ENCODE data around the gene TCF20. TPM values are rescaled to one million over a fixed set of nuclear protein-coding genes. Genes with fewer than 3 reads are reported as not detected.

Gene TCF20
- total RNA-seq, 1 experiment from 2014 or later = 36.3 TPM

- DNase-seq (ENCODE audit: low read depth, low spot score) = no peak
- in situ Hi-C loops (cut with HindIII; ENCODE audit: low pct_unique_long_range_greater_than_20kb, low sequenced_read_pairs) = loop anchor here (25.0 kb wide), 1 partner anchor 90 kb away; no protein-coding TSS in a partner anchor
These were observed 2.1 kb upstream of the TCF20 start for GRCh38 chr22:42272431-42272999.

GRCh38 chr22:42271906-42272305 is 1.5 kb upstream of the TCF20 start:
- DNase-seq (ENCODE audit: low read depth, low spot score) = no peak
- in situ Hi-C loops (cut with HindIII; ENCODE audit: low pct_unique_long_range_greater_than_20kb, low sequenced_read_pairs) = loop anchor here (25.0 kb wide), 1 partner anchor 90 kb away; no protein-coding TSS in a partner anchor

GRCh38 chr22:42271191-42271813 is 849 bp upstream of the TCF20 start:
- in situ Hi-C loops (cut with HindIII; ENCODE audit: low pct_unique_long_range_greater_than_20kb, low sequenced_read_pairs) = loop anchor here (25.0 kb wide), 1 partner anchor 91 kb away; no protein-coding TSS in a partner anchor

GRCh38 chr22:42270176-42270509 is 310 bp downstream of the TCF20 start:
- DNase-seq (ENCODE audit: low read depth, low spot score) = no peak
- in situ Hi-C loops (cut with HindIII; ENCODE audit: low pct_unique_long_range_greater_than_20kb, low sequenced_read_pairs) = loop anchor here (25.0 kb wide), 1 partner anchor 92 kb away; no protein-coding TSS in a partner anchor

More at GRCh38 chr22:42271191-42271813, 849 bp upstream of the TCF20 start:
- no peak for DNase-seq (ENCODE audit: low read depth, low spot score)

GRCh38 chr22:42269432-42270175 is 849 bp downstream of the TCF20 start:
- in situ Hi-C loops (cut with HindIII; ENCODE audit: low pct_unique_long_range_greater_than_20kb, low sequenced_read_pairs) = loop anchor here (25.0 kb wide), 1 partner anchor 93 kb away; no protein-coding TSS in a partner anchor
- DNase-seq (ENCODE audit: low read depth, low spot score) = peak; percentile 44

- no peak for DNase-seq (ENCODE audit: low read depth, low spot score)
- in situ Hi-C loops (cut with HindIII; ENCODE audit: low pct_unique_long_range_greater_than_20kb, low sequenced_read_pairs) = loop anchor here (25.0 kb wide), 1 partner anchor 93 kb away; no protein-coding TSS in a partner anchor
These were observed 1.5 kb downstream of the TCF20 start for GRCh38 chr22:42268852-42269410.

- no peak for DNase-seq (ENCODE audit: low read depth, low spot score)
- in situ Hi-C loops (cut with HindIII; ENCODE audit: low pct_unique_long_range_greater_than_20kb, low sequenced_read_pairs) = loop anchor here (25.0 kb wide), 1 partner anchor 97 kb away; no protein-coding TSS in a partner anchor
These were observed 5.1 kb downstream of the TCF20 start for GRCh38 chr22:42265321-42265720.

- in situ Hi-C loops (cut with HindIII; ENCODE audit: low pct_unique_long_range_greater_than_20kb, low sequenced_read_pairs) = loop anchor here (25.0 kb wide), 1 partner anchor 98 kb away; no protein-coding TSS in a partner anchor
- no peak for DNase-seq (ENCODE audit: low read depth, low spot score)
These were observed 6.5 kb downstream of the TCF20 start for GRCh38 chr22:42263944-42264343.

GRCh38 chr22:42262964-42263363 is 7.5 kb downstream of the TCF20 start:
- in situ Hi-C loops (cut with HindIII; ENCODE audit: low pct_unique_long_range_greater_than_20kb, low sequenced_read_pairs) = loop anchor here (25.0 kb wide), 1 partner anchor 99 kb away; no protein-coding TSS in a partner anchor
- no peak for DNase-seq (ENCODE audit: low read depth, low spot score)

- no peak for DNase-seq (ENCODE audit: low read depth, low spot score)
- in situ Hi-C loops (cut with HindIII; ENCODE audit: low pct_unique_long_range_greater_than_20kb, low sequenced_read_pairs) = loop anchor here (25.0 kb wide), 1 partner anchor 101 kb away; no protein-coding TSS in a partner anchor
These were observed 9.2 kb downstream of the TCF20 start for GRCh38 chr22:42261296-42261695.

- in situ Hi-C loops (cut with HindIII; ENCODE audit: low pct_unique_long_range_greater_than_20kb, low sequenced_read_pairs) = loop anchor here (25.0 kb wide), 1 partner anchor 104 kb away; no protein-coding TSS in a partner anchor
- no peak for DNase-seq (ENCODE audit: low read depth, low spot score)
These were observed 12.3 kb downstream of the TCF20 start for GRCh38 chr22:42258126-42258525.

- DNase-seq (ENCODE audit: low read depth, low spot score) = no peak
- in situ Hi-C loops (cut with HindIII; ENCODE audit: low pct_unique_long_range_greater_than_20kb, low sequenced_read_pairs) = loop anchor here (25.0 kb wide), 1 partner anchor 105 kb away; no protein-coding TSS in a partner anchor
These were observed 13.1 kb downstream of the TCF20 start for GRCh38 chr22:42257386-42257785.

- no peak for DNase-seq (ENCODE audit: low read depth, low spot score)
These were observed 13.5 kb downstream of the TCF20 start for GRCh38 chr22:42256930-42257329.

GRCh38 chr22:42256220-42256619 is 14.2 kb downstream of the TCF20 start:
- DNase-seq (ENCODE audit: low read depth, low spot score) = no peak

More at GRCh38 chr22:42256930-42257329, 13.5 kb downstream of the TCF20 start:
- in situ Hi-C loops (cut with HindIII; ENCODE audit: low pct_unique_long_range_greater_than_20kb, low sequenced_read_pairs) = loop anchor here (25.0 kb wide), 1 partner anchor 105 kb away; no protein-coding TSS in a partner anchor

GRCh38 chr22:42249831-42250230 is 20.6 kb downstream of the TCF20 start:
- in situ Hi-C loops (cut with HindIII; ENCODE audit: low pct_unique_long_range_greater_than_20kb, low sequenced_read_pairs) = loop anchor here (25.0 kb wide), 1 partner anchor 112 kb away; no protein-coding TSS in a partner anchor

More at GRCh38 chr22:42256220-42256619, 14.2 kb downstream of the TCF20 start:
- in situ Hi-C loops (cut with HindIII; ENCODE audit: low pct_unique_long_range_greater_than_20kb, low sequenced_read_pairs) = loop anchor here (25.0 kb wide), 1 partner anchor 106 kb away; no protein-coding TSS in a partner anchor

GRCh38 chr22:42248995-42249394 is 21.5 kb downstream of the TCF20 start:
- no peak for DNase-seq (ENCODE audit: low read depth, low spot score)
- in situ Hi-C loops (cut with HindIII; ENCODE audit: low pct_unique_long_range_greater_than_20kb, low sequenced_read_pairs) = no loop called here

More at GRCh38 chr22:42249831-42250230, 20.6 kb downstream of the TCF20 start:
- DNase-seq (ENCODE audit: low read depth, low spot score) = no peak

- no peak for DNase-seq (ENCODE audit: low read depth, low spot score)
- in situ Hi-C loops (cut with HindIII; ENCODE audit: low pct_unique_long_range_greater_than_20kb, low sequenced_read_pairs) = no loop called here
These were observed 22.9 kb downstream of the TCF20 start for GRCh38 chr22:42247596-42247995.

GRCh38 chr22:42243802-42244060 is 26.7 kb downstream of the TCF20 start:
- no peak for DNase-seq (ENCODE audit: low read depth, low spot score)
- in situ Hi-C loops (cut with HindIII; ENCODE audit: low pct_unique_long_range_greater_than_20kb, low sequenced_read_pairs) = no loop called here
